Vagina (tissue), 2 donors: ENCODE results near the gene GJA3.

Source experiments
- POLR2A ChIP-seq, 2 donors: fragments of 450-650 bp; IDR thresholded peaks; one replicate each; pipeline ENCODE4 v1.6.1; 2017; ENCODE audit warnings: antibody characterized with exemption in 2 of 2, mild to moderate bottlenecking in 2 of 2, moderate library complexity in 2 of 2
- POLR2AphosphoS5 ChIP-seq, 2 donors: sonication (generic); formaldehyde crosslinking; IDR thresholded peaks; one replicate each; pipeline ENCODE4 v1.9.0; 2017; ENCODE audit warnings: antibody characterized with exemption in 2 of 2, mild to moderate bottlenecking in 2 of 2, low read depth in 1 of 2; ENCODE audit not compliant: insufficient read depth in 1 of 2
- TF ChIP-seq, protein P1 (sequence below), 3 experiments: fragments of 450-650 bp in 2 of 3; fragments of 200-600 bp in 1 of 3; sonication (generic) in 1 of 3; IDR thresholded peaks; one replicate each; pipeline ENCODE4 v1.5.1; 2017 to 2019; ENCODE audit warnings: antibody characterized with exemption in 3 of 3, mild to moderate bottlenecking in 2 of 3, moderate library complexity in 2 of 3

DNA sequence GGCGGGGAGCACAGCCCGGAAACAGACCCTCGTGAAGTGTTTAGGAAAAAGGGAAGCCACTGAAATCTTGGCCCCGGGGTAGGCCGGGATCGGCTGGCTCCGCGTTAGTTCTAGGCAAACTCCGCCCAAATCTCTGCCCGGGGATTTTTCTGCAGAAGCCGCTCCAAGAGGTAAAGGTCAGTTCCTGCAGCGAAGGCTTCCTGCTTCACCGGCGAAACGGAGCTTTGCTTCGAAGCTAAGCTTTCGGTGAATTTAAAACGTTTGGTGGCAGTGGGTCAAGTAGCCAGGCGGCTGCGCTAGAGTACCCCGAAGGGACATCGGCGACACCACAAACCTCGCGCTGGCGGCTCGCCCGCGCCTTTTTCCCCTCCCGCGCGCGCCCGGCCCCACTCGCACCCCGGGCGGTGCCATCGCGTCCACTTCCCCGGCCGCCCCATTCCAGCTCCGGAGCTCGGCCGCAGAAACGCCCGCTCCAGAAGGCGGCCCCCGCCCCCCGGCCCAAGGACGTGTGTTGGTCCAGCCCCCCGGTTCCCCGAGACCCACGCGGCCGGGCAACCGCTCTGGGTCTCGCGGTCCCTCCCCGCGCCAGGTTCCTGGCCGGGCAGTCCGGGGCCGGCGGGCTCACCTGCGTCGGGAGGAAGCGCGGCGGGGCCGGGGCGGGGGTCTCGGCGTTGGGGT, 31.4 kb upstream of the GJA3 start:
- TF ChIP-seq, protein P1, sequence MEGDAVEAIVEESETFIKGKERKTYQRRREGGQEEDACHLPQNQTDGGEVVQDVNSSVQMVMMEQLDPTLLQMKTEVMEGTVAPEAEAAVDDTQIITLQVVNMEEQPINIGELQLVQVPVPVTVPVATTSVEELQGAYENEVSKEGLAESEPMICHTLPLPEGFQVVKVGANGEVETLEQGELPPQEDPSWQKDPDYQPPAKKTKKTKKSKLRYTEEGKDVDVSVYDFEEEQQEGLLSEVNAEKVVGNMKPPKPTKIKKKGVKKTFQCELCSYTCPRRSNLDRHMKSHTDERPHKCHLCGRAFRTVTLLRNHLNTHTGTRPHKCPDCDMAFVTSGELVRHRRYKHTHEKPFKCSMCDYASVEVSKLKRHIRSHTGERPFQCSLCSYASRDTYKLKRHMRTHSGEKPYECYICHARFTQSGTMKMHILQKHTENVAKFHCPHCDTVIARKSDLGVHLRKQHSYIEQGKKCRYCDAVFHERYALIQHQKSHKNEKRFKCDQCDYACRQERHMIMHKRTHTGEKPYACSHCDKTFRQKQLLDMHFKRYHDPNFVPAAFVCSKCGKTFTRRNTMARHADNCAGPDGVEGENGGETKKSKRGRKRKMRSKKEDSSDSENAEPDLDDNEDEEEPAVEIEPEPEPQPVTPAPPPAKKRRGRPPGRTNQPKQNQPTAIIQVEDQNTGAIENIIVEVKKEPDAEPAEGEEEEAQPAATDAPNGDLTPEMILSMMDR (IDR thresholded peaks at IDR 0.05): no peak
- TF ChIP-seq POLR2A (IDR thresholded peaks at IDR 0.05): no peak
- TF ChIP-seq POLR2AphosphoS5 (IDR thresholded peaks at IDR 0.05; ENCODE audit: insufficient read depth in 1 of 2, low read depth in 1 of 2): no peak
